Measurements from ENCODE around the gene BTD. TPM values are rescaled to one million over a fixed set of nuclear protein-coding genes. Genes with fewer than 3 reads are reported as not detected.

The BTD gene
- total RNA-seq, 2 donors from 2014 or later: 5.9 to 11.0 TPM

Other genes starting within 250 kb of the BTD start
- gene METTL6, start 174.2 kb upstream of the BTD start, total RNA-seq: 10 to 100 TPM; 26.8 to 29.6 TPM
- gene EAF1, start 174.1 kb upstream of the BTD start, total RNA-seq: 10 to 100 TPM; 29.9 to 33.4 TPM
- gene COLQ, start 80.0 kb upstream of the BTD start, total RNA-seq: 1 to 10 TPM; 1.3 to 2.0 TPM
- 10 to 100 TPM; 25.2 to 25.9 TPM for gene HACL1, start 176 bp upstream of the BTD start, total RNA-seq
- gene ANKRD28, start 196.2 kb downstream of the BTD start, total RNA-seq: 10 to 100 TPM; 45.3 to 46.1 TPM

Measured in activated T-cell treated with anti-CD3 and anti-CD28 coated beads, Interleukin-2, amount 50 U/mL, for 72 hours (primary cell).